Prostate gland (tissue), 2 donors: ENCODE measurements around the gene LONRF2. TPM values are rescaled to one million over a fixed set of nuclear protein-coding genes. Genes with fewer than 3 reads are reported as not detected.

Experiments used
- DNase-seq: peaks from one replicate; pipeline ENCODE4 v3.0.0-alpha.2; 2019; ENCODE audit warnings: low spot score
- H3K27ac ChIP-seq, 2 donors: fragments of 200-600 bp; sonication (generic); 2 replicates each; pipeline ENCODE4 v1.5.1; 2017 to 2019
- H3K27me3 ChIP-seq: fragments of 200-600 bp; sonication (generic); replicated peaks from 2 replicates; pipeline ENCODE4 v1.5.1; 2019; ENCODE audit not compliant: insufficient read depth
- H3K36me3 ChIP-seq, 2 donors: fragments of 200-600 bp; sonication (generic); 1 replicate in 1 of 2; 2 replicates in 1 of 2; pipeline versions ENCODE4 v1.5.1 to v1.8.1; 2017 to 2019
- H3K4me1 ChIP-seq: fragments of 200-600 bp; sonication (generic); replicated peaks from 2 replicates; pipeline ENCODE4 v1.5.1; 2019
- H3K4me3 ChIP-seq, 2 donors: fragments of 200-600 bp; sonication (generic); 2 replicates each; pipeline ENCODE4 v1.5.1; 2017 to 2019
- H3K9me3 ChIP-seq: fragments of 200-600 bp; sonication (generic); 2 replicates; pipeline ENCODE4 v1.5.1; 2017
- POLR2A ChIP-seq: fragments of 450-650 bp; IDR thresholded peaks from one replicate; pipeline ENCODE4 v1.6.1; 2016; ENCODE audit warnings: antibody characterized with exemption, mild to moderate bottlenecking
- POLR2AphosphoS5 ChIP-seq: sonication (generic); formaldehyde crosslinking; IDR thresholded peaks from one replicate; pipeline ENCODE4 v1.6.1; 2017; ENCODE audit warnings: antibody characterized with exemption
- WGBS: methylation state at CpG from one replicate; pipeline ENCODE4 v1.1.5; 2018; 5-methylcytosine and 5-hydroxymethylcytosine counted together
- intact Hi-C: fragments of 100-400 bp; cut with DNase I; formaldehyde crosslinking; loops from one replicate; pipeline ENCODE4 v1.14.2; 2022
- total RNA-seq, 2 donors: library from RNA; depleted of rRNA; stranded (reverse); fragments of >200 nt; gene quantifications; one replicate each; pipeline ENCODE4 v1.1.0, GENCODE V29; 2016
- TF ChIP-seq, protein P1 (sequence below), 4 experiments: fragments of 200-600 bp in 2 of 4; fragments of 450-650 bp in 2 of 4; sonication (generic) in 2 of 4; IDR thresholded peaks; 1 replicate in 3 of 4; 2 replicates in 1 of 4; pipeline ENCODE4 v1.5.1; 2016 to 2019; ENCODE audit warnings: antibody characterized with exemption in 4 of 4, mild to moderate bottlenecking in 2 of 4, moderate library complexity in 2 of 4

The LONRF2 gene
- total RNA-seq, 2 donors from 2014 or later: 8.2 to 20.4 TPM

- Histone ChIP-seq H3K27me3 (no peaks in the 10 kb centered on the region), H3K9me3 (no peaks in the 10 kb centered on the region), H3K4me1 (no peaks in the 10 kb centered on the region), H3K27ac (no peak overlapping the region), H3K36me3 (no peaks in the 10 kb centered on the region), H3K4me3 (no peak overlapping the region)
- no peak for TF ChIP-seq POLR2A
- 71% methylated on average over 5 of the region's 5 CpGs for WGBS
- intact Hi-C loops: no loop called here
- DNase-seq: no peak
These were observed 52.4 kb downstream of the LONRF2 start for GRCh38 chr2:100269889-100270288.

DNA sequence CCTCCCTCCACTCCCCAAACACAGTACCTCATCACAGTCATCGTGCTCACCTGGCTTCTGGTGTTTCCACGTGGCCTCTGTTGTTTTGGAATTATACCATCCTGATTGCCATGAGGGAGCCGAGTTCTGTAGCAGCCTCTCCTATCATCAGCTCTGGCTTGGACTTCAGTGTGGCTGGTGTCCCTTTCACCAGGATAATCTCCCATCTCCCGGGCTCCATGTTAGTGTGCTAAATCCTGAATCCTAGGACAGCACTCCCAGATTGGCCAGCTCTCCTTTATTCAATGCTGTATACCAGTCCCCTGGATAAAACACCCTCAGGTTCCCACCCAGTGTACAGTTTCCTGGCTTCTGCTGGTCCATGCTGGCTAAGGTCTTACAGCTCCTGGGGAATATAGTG is 53.3 kb downstream of the LONRF2 start:
- intact Hi-C loops: no loop called here
- no peaks in the 10 kb centered on the region for H3K4me1 ChIP-seq
- H3K9me3 ChIP-seq: no peaks in the 10 kb centered on the region
- no peak overlapping the region for H3K4me3 ChIP-seq
- no peak for TF ChIP-seq POLR2AphosphoS5
- TF ChIP-seq POLR2A: no peak
- TF ChIP-seq, protein P1, sequence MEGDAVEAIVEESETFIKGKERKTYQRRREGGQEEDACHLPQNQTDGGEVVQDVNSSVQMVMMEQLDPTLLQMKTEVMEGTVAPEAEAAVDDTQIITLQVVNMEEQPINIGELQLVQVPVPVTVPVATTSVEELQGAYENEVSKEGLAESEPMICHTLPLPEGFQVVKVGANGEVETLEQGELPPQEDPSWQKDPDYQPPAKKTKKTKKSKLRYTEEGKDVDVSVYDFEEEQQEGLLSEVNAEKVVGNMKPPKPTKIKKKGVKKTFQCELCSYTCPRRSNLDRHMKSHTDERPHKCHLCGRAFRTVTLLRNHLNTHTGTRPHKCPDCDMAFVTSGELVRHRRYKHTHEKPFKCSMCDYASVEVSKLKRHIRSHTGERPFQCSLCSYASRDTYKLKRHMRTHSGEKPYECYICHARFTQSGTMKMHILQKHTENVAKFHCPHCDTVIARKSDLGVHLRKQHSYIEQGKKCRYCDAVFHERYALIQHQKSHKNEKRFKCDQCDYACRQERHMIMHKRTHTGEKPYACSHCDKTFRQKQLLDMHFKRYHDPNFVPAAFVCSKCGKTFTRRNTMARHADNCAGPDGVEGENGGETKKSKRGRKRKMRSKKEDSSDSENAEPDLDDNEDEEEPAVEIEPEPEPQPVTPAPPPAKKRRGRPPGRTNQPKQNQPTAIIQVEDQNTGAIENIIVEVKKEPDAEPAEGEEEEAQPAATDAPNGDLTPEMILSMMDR (IDR thresholded peaks at IDR 0.05): no peak
- no peak for DNase-seq
- no peaks in the 10 kb centered on the region for H3K36me3 ChIP-seq
- no peaks in the 10 kb centered on the region for H3K27me3 ChIP-seq
- WGBS: 79% methylated on average over 4 of the region's 4 CpGs
- no peak overlapping the region for H3K27ac ChIP-seq

DNA sequence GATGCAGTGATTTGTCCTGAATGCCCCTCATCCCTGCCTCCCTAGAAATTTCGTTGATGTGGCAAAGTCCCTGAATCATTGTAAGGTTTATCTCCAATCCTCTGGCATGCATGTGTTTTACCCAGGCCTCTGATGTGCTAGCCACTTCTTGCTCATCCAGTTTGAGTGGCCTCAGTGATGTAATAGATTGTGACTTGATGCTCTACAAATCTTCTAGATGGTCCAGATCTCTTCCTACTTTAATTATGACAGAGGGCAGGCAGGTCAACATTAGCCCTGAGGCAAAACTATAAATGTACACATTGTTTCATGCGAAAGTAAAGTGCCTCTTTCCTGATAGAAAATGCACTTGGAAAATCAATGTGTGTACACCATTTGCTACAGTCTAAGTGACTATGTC is 54.5 kb downstream of the LONRF2 start:
- H3K27me3 ChIP-seq: no peaks in the 10 kb centered on the region
- no peak overlapping the region for H3K27ac ChIP-seq
- H3K4me3 ChIP-seq: no peak overlapping the region
- TF ChIP-seq POLR2AphosphoS5: no peak
- no peaks in the 10 kb centered on the region for H3K4me1 ChIP-seq
- no peaks in the 10 kb centered on the region for H3K36me3 ChIP-seq
- no peak for DNase-seq
- intact Hi-C loops: no loop called here
- no peaks in the 10 kb centered on the region for H3K9me3 ChIP-seq
- WGBS: 64% methylated on average over 2 of the region's 2 CpGs

DNA sequence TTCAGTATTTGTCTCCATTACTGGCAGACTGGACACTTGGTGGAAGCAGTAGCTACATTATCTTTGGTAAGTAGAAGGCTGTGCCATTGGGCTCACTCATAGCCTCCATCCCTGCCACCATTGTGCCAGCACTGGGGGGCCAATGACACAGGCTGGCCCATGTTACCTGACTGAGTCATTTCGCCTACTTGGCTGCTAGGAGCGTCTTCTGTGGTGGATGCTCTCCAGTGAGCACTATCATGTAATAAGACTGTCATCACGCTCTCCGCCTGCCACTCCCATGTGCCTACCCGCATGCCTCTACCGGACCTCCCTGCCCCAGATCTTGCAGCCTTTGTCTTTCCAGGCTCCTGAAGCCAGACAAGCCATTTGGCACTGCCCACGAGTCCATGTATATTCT is 56.2 kb downstream of the LONRF2 start:
- no peaks in the 10 kb centered on the region for H3K4me1 ChIP-seq
- WGBS: 94% methylated on average over 7 of the region's 7 CpGs
- H3K36me3 ChIP-seq: no peaks in the 10 kb centered on the region
- no peak for TF ChIP-seq POLR2A
- TF ChIP-seq POLR2AphosphoS5: no peak
- TF ChIP-seq, protein P1 (IDR thresholded peaks at IDR 0.05): no peak
- intact Hi-C loops: no loop called here
- DNase-seq: no peak
- H3K4me3 ChIP-seq: no peak overlapping the region
- no peaks in the 10 kb centered on the region for H3K27me3 ChIP-seq
- no peaks in the 10 kb centered on the region for H3K9me3 ChIP-seq
- H3K27ac ChIP-seq: no peak overlapping the region

- no peak for TF ChIP-seq POLR2AphosphoS5
- TF ChIP-seq POLR2A: no peak
- TF ChIP-seq, protein P1 (IDR thresholded peaks at IDR 0.05): no peak
- Histone ChIP-seq H3K4me1 (no peaks in the 10 kb centered on the region), H3K4me3 (no peak overlapping the region), H3K27ac (no peak overlapping the region), H3K36me3 (no peaks in the 10 kb centered on the region), H3K9me3 (no peaks in the 10 kb centered on the region), H3K27me3 (no peaks in the 10 kb centered on the region)
- intact Hi-C loops: no loop called here
- WGBS: 87% methylated on average over 9 of the region's 9 CpGs
- DNase-seq: no peak
These were observed 57.1 kb downstream of the LONRF2 start for GRCh38 chr2:100265226-100265625.

GRCh38 chr2:100264651-100265050 is 57.6 kb downstream of the LONRF2 start:
- 100% methylated on average over 4 of the region's 4 CpGs for WGBS
- Histone ChIP-seq H3K9me3 (no peaks in the 10 kb centered on the region), H3K4me3 (no peak overlapping the region), H3K4me1 (no peaks in the 10 kb centered on the region), H3K27ac (no peak overlapping the region), H3K27me3 (no peaks in the 10 kb centered on the region), H3K36me3 (no peaks in the 10 kb centered on the region)
- TF ChIP-seq POLR2A: no peak
- TF ChIP-seq, protein P1 (IDR thresholded peaks at IDR 0.05): no peak
- no peak for TF ChIP-seq POLR2AphosphoS5
- intact Hi-C loops: loop anchor here (5.0 kb wide), 2 partner anchors 58 to 702 kb away; partner anchors contain the start of gene LONRF2
- no peak for DNase-seq
